Neural cell (in vitro differentiated cells): ENCODE data around the gene ABCG8.

Experiments
- CTCF ChIP-seq: fragments of 450-650 bp; IDR thresholded peaks from 2 replicates; pipeline ENCODE4 v1.5.1; 2014; ENCODE audit warnings: antibody characterized with exemption, mild to moderate bottlenecking, moderate library complexity; ENCODE audit not compliant: poor library complexity, severe bottlenecking
- EZH2 ChIP-seq: fragments of 200-600, 300-800 bp; shearing (Covaris generic), sonication (generic); IDR thresholded peaks from 2 replicates; pipeline ENCODE4 v1.6.1; 2014; ENCODE audit warnings: antibody characterized with exemption, low read length, borderline replicate concordance, mild to moderate bottlenecking; ENCODE audit not compliant: insufficient read depth, poor library complexity, severe bottlenecking
- MXI1 ChIP-seq: fragments of 450-650 bp; conservative IDR thresholded peaks from 2 replicates; pipeline ENCODE4 v1.6.1; 2014; ENCODE audit warnings: antibody characterized with exemption, mild to moderate bottlenecking; ENCODE audit not compliant: poor library complexity, severe bottlenecking
- RAD21 ChIP-seq: fragments of 450-650 bp; conservative IDR thresholded peaks from 2 replicates; pipeline ENCODE4 v1.6.1; 2014; ENCODE audit warnings: antibody characterized with exemption, mild to moderate bottlenecking, moderate library complexity

GRCh38 chr2:43852196-43852730 lies 13.5 kb downstream of the ABCG8 start:
- TF ChIP-seq EZH2 (no peak), RAD21 (no peak), CTCF (no peak), MXI1 (no peak)
